Measurements from ENCODE around the gene HOXC9.

The HOXC9 gene

GRCh38 chr12:54017878-54018467 is 18.0 kb downstream of the HOXC9 start:
- TF ChIP-seq, protein P1, sequence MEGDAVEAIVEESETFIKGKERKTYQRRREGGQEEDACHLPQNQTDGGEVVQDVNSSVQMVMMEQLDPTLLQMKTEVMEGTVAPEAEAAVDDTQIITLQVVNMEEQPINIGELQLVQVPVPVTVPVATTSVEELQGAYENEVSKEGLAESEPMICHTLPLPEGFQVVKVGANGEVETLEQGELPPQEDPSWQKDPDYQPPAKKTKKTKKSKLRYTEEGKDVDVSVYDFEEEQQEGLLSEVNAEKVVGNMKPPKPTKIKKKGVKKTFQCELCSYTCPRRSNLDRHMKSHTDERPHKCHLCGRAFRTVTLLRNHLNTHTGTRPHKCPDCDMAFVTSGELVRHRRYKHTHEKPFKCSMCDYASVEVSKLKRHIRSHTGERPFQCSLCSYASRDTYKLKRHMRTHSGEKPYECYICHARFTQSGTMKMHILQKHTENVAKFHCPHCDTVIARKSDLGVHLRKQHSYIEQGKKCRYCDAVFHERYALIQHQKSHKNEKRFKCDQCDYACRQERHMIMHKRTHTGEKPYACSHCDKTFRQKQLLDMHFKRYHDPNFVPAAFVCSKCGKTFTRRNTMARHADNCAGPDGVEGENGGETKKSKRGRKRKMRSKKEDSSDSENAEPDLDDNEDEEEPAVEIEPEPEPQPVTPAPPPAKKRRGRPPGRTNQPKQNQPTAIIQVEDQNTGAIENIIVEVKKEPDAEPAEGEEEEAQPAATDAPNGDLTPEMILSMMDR (IDR thresholded peaks at IDR 0.05; ENCODE audit: extremely low read depth, missing control alignments) = no peak
- peak; percentile 96 for DNase-seq (ENCODE audit: low spot score)

GRCh38 chr12:54018468-54018984 is 18.6 kb downstream of the HOXC9 start:
- no peak for DNase-seq (ENCODE audit: low spot score)
- TF ChIP-seq, protein P1 (IDR thresholded peaks at IDR 0.05; ENCODE audit: extremely low read depth, missing control alignments) = no peak

GRCh38 chr12:54019091-54019811 is 19.3 kb downstream of the HOXC9 start:
- no peak for DNase-seq (ENCODE audit: low spot score)
- TF ChIP-seq, protein P1 (IDR thresholded peaks at IDR 0.05; ENCODE audit: extremely low read depth, missing control alignments) = no peak

DNA sequence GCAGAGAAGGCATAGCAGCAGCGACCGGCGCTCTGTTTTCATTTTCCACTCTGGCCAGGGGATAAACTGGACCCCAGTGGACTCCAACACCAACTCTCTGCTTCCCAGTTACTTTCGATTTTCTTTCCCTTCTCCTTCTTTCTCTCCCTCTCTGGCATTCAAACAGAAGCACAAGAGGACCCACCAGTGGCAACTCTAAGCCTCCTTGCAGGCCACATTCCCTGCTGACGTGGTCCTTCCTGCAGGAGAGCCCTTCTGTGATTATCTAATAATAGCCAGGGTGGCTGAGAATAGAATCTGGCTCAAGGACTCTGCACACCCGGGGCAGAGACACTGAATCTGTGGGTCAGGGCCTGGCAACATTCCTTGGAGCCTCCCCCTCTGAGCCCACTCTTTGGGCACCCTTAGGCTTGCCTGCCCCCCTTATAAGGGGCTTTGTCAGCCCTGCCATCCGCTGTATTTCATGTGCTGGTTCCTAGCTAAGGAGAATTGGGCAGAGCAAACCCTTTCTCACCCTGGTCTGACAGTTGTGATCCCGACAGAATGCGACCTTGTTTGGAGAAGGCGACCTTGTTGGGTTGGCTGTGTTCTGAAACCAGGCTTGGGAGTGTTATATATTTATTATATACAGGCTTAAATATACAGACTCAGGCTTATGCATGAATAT is 20.1 kb downstream of the HOXC9 start:
- DNase-seq (ENCODE audit: low spot score) = no peak
- TF ChIP-seq, protein P1 (IDR thresholded peaks at IDR 0.05; ENCODE audit: extremely low read depth, missing control alignments) = no peak

- TF ChIP-seq, protein P1 (IDR thresholded peaks at IDR 0.05; ENCODE audit: extremely low read depth, missing control alignments) = no peak
- DNase-seq (ENCODE audit: low spot score) = no peak
These were observed 20.8 kb downstream of the HOXC9 start for GRCh38 chr12:54020591-54021405.

DNA sequence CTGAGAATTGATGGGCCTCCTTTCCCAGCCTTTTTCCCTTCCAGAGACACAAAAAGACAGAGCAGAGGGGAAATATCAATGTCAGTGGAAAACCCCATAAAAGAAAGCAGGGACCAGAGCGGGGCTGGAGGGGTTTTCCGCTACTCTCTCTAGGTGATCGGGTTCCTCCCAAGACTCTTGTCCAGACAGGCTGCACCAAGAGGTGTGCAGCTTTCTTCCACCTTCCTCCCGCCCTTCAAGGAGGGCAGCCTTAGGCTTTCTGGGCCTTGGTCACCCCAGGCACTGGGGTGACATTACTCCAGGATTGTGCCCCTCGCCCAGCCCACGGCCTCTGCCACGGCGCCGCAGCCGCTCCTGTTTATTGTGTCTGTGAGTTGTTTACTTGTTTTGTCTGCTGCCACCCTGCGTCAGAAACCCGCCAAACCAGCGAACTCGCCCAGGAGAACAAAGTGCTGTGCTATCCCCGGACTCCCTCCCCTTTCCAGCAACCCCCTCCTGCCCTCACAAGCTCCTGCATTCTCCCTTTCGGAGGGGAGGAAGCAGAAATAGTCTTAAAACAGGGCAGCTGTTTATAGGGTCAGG is 21.6 kb downstream of the HOXC9 start:
- DNase-seq (ENCODE audit: low spot score) = no peak
- TF ChIP-seq, protein P1 (IDR thresholded peaks at IDR 0.05; ENCODE audit: extremely low read depth, missing control alignments) = no peak
